Measurements from ENCODE around the gene RAP1A.
"Not testable (repeated sequence)": the region's sequence is repeated elsewhere in the genome, so short reads cannot be mapped to it uniquely, and the experiment has no call there.

The RAP1A gene

GRCh38 chr1:111629190-111629954, 9.8 kb downstream of the RAP1A start:
- no peak for DNase-seq (ENCODE audit: low spot score)

GRCh38 chr1:111630567-111630966, 11.0 kb downstream of the RAP1A start:
- no peak for DNase-seq (ENCODE audit: low spot score)

- no peak for DNase-seq (ENCODE audit: low spot score)
These were observed 11.9 kb downstream of the RAP1A start for GRCh38 chr1:111631502-111631901.

- DNase-seq (ENCODE audit: low spot score), result not testable (repeated sequence)
These were observed 13.2 kb downstream of the RAP1A start for GRCh38 chr1:111632771-111633170.

- DNase-seq (ENCODE audit: low spot score), result no peak
These were observed 14.2 kb downstream of the RAP1A start for GRCh38 chr1:111633736-111634247.

- DNase-seq (ENCODE audit: low spot score), result no peak
These were observed 15.9 kb downstream of the RAP1A start for GRCh38 chr1:111635324-111636009.

GRCh38 chr1:111638320-111638719, 18.7 kb downstream of the RAP1A start:
- DNase-seq (ENCODE audit: low spot score), result no peak

GRCh38 chr1:111639602-111640198, 20.1 kb downstream of the RAP1A start:
- no peak for DNase-seq (ENCODE audit: low spot score)

GRCh38 chr1:111643097-111643496, 23.5 kb downstream of the RAP1A start:
- no peak for DNase-seq (ENCODE audit: low spot score)

GRCh38 chr1:111643696-111644095, 24.1 kb downstream of the RAP1A start:
- DNase-seq (ENCODE audit: low spot score), result no peak

- no peak for DNase-seq (ENCODE audit: low spot score)
These were observed 24.9 kb downstream of the RAP1A start for GRCh38 chr1:111644506-111644905.

- DNase-seq (ENCODE audit: low spot score), result no peak
These were observed 28.1 kb downstream of the RAP1A start for GRCh38 chr1:111647736-111648135.

- no peak for DNase-seq (ENCODE audit: low spot score)
These were observed 29.2 kb downstream of the RAP1A start for GRCh38 chr1:111648806-111649205.

- no peak for DNase-seq (ENCODE audit: low spot score)
These were observed 29.6 kb downstream of the RAP1A start for GRCh38 chr1:111649227-111649626.

GRCh38 chr1:111649648-111650047, 30.1 kb downstream of the RAP1A start:
- no peak for DNase-seq (ENCODE audit: low spot score)

GRCh38 chr1:111653709-111654108, 34.1 kb downstream of the RAP1A start:
- DNase-seq (ENCODE audit: low spot score), result no peak

- no peak for DNase-seq (ENCODE audit: low spot score)
These were observed 35.2 kb downstream of the RAP1A start for GRCh38 chr1:111654839-111655238.

- DNase-seq (ENCODE audit: low spot score), result peak; percentile 76
These were observed 36.8 kb downstream of the RAP1A start for GRCh38 chr1:111656086-111657017.

- DNase-seq (ENCODE audit: low spot score), result no peak
These were observed 39.0 kb downstream of the RAP1A start for GRCh38 chr1:111658622-111659021.

- DNase-seq (ENCODE audit: low spot score), result peak; percentile 59
These were observed 40.9 kb downstream of the RAP1A start for GRCh38 chr1:111660204-111661150.

- no peak for DNase-seq (ENCODE audit: low spot score)
These were observed 45.1 kb downstream of the RAP1A start for GRCh38 chr1:111664652-111665051.

All from hematopoietic multipotent progenitor cell treated with erythropoietin and hydrocortisone succinate and interleukin-3 and kit ligand, for 17 days (in vitro differentiated cells).